ENCODE measurements around the gene ZNF844.
"Not testable (repeated sequence)": the region's sequence is repeated elsewhere in the genome, so short reads cannot be mapped to it uniquely, and the experiment has no call there.

Gene ZNF844

GRCh38 chr19:12064590-12065538, at the start of gene ZNF844:
ZNF844 (plus strand) TSS chr19:12064731; CDS start chr19:12064874, 143 bp downstream.
- peak; percentile 49 to 74 for DNase-seq (ENCODE audit: low read depth in 2 of 2)

GRCh38 chr19:12015015-12015752, 49.3 kb upstream of the ZNF844 start:
- DNase-seq (ENCODE audit: low read depth in 2 of 2) = no peak

GRCh38 chr19:12015753-12016116, 48.8 kb upstream of the ZNF844 start:
- DNase-seq (ENCODE audit: low read depth in 2 of 2) = no peak

- no peak for DNase-seq (ENCODE audit: low read depth in 2 of 2)
Observed at GRCh38 chr19:12034198-12034597, 30.3 kb upstream of the ZNF844 start.

GRCh38 chr19:12034620-12035019, 29.9 kb upstream of the ZNF844 start:
- no peak for DNase-seq (ENCODE audit: low read depth in 2 of 2)

- peak; percentile 59 to 80 for DNase-seq (ENCODE audit: low read depth in 2 of 2)
Observed at GRCh38 chr19:12035220-12036172, 29.0 kb upstream of the ZNF844 start, which contains the start of gene ZNF433. ZNF433 (minus strand) TSS chr19:12035679; CDS start chr19:12035539, 140 bp downstream.

- no peak for DNase-seq (ENCODE audit: low read depth in 2 of 2)
Observed at GRCh38 chr19:12042893-12043292, 21.6 kb upstream of the ZNF844 start.

- DNase-seq (ENCODE audit: low read depth in 2 of 2) = no peak
Observed at GRCh38 chr19:12043752-12044422, 20.6 kb upstream of the ZNF844 start.

- DNase-seq (ENCODE audit: low read depth in 2 of 2) = no peak
Observed at GRCh38 chr19:12047868-12048267, 16.7 kb upstream of the ZNF844 start.

- DNase-seq (ENCODE audit: low read depth in 2 of 2) = no peak
Observed at GRCh38 chr19:12052091-12052496, 12.4 kb upstream of the ZNF844 start.

GRCh38 chr19:12052497-12053169, 11.9 kb upstream of the ZNF844 start, which contains the start of gene ZNF878:
ZNF878 (minus strand) TSS chr19:12052961; CDS start chr19:12052801, 160 bp downstream.
- DNase-seq (ENCODE audit: low read depth in 2 of 2) = peak; percentile 35 to 70

- DNase-seq (ENCODE audit: low read depth in 2 of 2) = no peak
Observed at GRCh38 chr19:12055784-12056183, 8.7 kb upstream of the ZNF844 start.

GRCh38 chr19:12075538-12076139, 11.1 kb downstream of the ZNF844 start:
- no peak for DNase-seq (ENCODE audit: low read depth in 2 of 2)

- DNase-seq (ENCODE audit: low read depth in 2 of 2) = not testable (repeated sequence)
Observed at GRCh38 chr19:12076331-12076730, 11.8 kb downstream of the ZNF844 start.

GRCh38 chr19:12077375-12077774, 12.8 kb downstream of the ZNF844 start:
- no peak for DNase-seq (ENCODE audit: low read depth in 2 of 2)

GRCh38 chr19:12083336-12083735, 18.8 kb downstream of the ZNF844 start:
- not testable (repeated sequence) for DNase-seq (ENCODE audit: low read depth in 2 of 2)

GRCh38 chr19:12085074-12085818, 20.7 kb downstream of the ZNF844 start:
- no peak for DNase-seq (ENCODE audit: low read depth in 2 of 2)

GRCh38 chr19:12090807-12091206, 26.3 kb downstream of the ZNF844 start:
- DNase-seq (ENCODE audit: low read depth in 2 of 2) = peak; percentile 50 to 71
